Dendritic cell treated with granulocyte-macrophage colony-stimulating factor and Interleukin-4, amounts not matched to agents 40 ng/mL and 50 ng/mL, for 4 days (primary cell): ENCODE results near the gene ALLC.

ENCODE experiments used
- H3K27ac Mint-ChIP-seq: one replicate; pipeline ENCODE4 v1.8.0; 2022; ENCODE audit warnings: mild to moderate bottlenecking, mixed read lengths
- H3K27me3 Mint-ChIP-seq: one replicate; pipeline ENCODE4 v1.8.0; 2022; ENCODE audit warnings: mild to moderate bottlenecking, mixed read lengths
- H3K36me3 Mint-ChIP-seq: one replicate; pipeline ENCODE4 v1.8.0; 2022; ENCODE audit warnings: low read depth, mixed read lengths
- H3K4me1 Mint-ChIP-seq: one replicate; pipeline ENCODE4 v1.8.0; 2022; ENCODE audit warnings: low read depth, mixed read lengths
- H3K4me3 Mint-ChIP-seq: one replicate; pipeline ENCODE4 v1.8.0; 2022; ENCODE audit warnings: mild to moderate bottlenecking, moderate library complexity, mixed read lengths
- H3K9me3 Mint-ChIP-seq: one replicate; pipeline ENCODE4 v1.8.0; 2022; ENCODE audit warnings: mixed read lengths
- intact Hi-C: fragments of 100-400 bp; cut with micrococcal nuclease; formaldehyde crosslinking; loops from one replicate; pipeline ENCODE4 v1.15.0; 2022

Gene ALLC

DNA sequence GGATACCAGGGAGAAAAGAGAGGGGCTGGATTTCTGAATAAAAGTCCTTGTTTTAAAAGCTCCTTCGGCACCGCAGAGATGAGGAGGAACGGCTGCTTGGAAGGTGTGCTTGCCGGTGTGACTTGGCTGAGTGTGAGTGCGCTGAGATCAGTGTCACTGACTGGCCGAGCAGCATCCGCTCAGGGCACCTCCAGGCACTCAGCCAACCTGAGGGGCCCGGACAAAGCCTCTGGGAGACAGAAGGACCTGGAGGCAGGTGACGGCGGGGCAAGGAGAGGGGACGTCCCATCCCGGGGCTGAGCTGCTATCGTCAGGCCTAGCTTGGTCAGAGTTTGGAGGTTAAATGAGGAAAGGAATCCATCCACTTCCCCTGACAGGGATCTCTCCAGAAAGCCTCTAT lies 16.8 kb upstream of the ALLC start:
- H3K27ac Mint-ChIP-seq, result no peak overlapping the region

DNA sequence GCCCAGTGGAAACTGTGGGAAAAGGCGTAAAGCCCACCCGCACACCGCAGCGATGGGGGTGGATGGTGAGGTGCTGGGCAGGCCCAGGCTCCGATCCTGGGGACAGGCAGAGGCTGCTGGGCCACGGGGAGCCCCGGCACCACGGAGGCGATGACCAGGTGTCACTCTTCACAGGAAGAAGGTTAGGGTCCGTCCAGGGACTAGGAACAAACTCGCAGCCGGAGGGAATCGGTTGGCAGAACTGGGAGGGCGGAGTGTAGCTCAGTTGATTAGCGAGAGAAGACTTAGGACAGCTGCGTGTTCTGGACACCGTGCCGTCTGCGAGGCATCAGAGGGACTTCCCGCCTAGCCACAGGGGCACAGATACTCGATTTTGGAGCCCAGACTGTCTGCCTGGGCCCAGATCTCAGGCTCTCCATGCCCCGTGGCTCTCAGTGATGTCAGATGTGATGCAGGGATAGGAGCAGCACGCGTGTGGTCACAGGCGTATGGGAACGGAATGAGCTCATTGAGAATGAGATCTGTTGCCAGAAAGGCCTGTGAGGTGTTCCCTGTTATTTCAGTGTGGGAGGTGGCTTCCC lies 16.1 kb upstream of the ALLC start:
- Mint-ChIP-seq H3K27me3 (no peaks in the 10 kb centered on the region), H3K27ac (no peak overlapping the region), H3K4me1 (no peaks in the 10 kb centered on the region), H3K4me3 (no peak overlapping the region), H3K36me3 (no peaks in the 10 kb centered on the region), H3K9me3 (no peaks in the 10 kb centered on the region)
- intact Hi-C loops, result no loop called here

More for the DNA sequence above, 16.8 kb upstream of the ALLC start:
- no peaks in the 10 kb centered on the region for H3K36me3 Mint-ChIP-seq
- H3K4me3 Mint-ChIP-seq, result no peak overlapping the region
- H3K9me3 Mint-ChIP-seq, result no peaks in the 10 kb centered on the region
- H3K4me1 Mint-ChIP-seq, result no peaks in the 10 kb centered on the region
- intact Hi-C loops, result no loop called here
- H3K27me3 Mint-ChIP-seq, result no peaks in the 10 kb centered on the region

DNA sequence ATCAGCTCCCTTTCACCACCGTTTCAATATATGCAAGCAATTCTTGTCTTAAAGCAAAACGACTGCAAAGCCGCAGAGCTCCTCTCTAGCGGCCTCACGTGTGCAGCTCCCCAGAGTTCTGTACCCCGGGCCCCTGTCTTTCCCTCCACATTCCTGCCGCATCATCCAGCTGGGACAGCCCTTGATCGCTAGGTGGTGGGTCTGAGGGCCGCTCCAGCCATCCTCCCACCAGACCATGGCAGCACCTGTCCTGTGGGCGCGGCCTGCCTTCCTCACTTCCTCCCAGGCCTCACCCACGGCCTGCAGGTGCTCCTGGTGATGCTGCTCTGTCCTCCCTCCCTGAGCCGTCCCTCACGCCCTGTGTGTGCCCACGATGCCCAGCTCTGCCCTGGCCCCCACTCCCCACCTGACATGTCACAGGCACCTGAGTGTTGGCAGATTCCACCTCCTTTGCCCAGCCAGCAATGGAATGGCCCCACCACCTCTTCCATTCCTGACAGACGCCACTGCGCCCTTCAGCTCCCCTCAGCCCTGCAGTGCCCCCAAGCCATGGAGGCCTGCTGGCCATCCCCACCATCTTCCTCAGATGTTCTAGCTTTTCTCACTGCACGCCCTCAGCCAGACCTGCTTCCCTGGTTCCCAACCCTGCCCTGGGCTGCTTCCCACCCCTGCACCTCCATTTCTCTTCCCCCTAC lies 15.3 kb upstream of the ALLC start:
- Mint-ChIP-seq H3K27me3 (no peaks in the 10 kb centered on the region), H3K36me3 (no peaks in the 10 kb centered on the region), H3K27ac (no peak overlapping the region), H3K9me3 (no peaks in the 10 kb centered on the region), H3K4me1 (no peaks in the 10 kb centered on the region), H3K4me3 (no peak overlapping the region)
- intact Hi-C loops, result no loop called here

- H3K4me1 Mint-ChIP-seq, result no peaks in the 10 kb centered on the region
- H3K27me3 Mint-ChIP-seq, result no peaks in the 10 kb centered on the region
- intact Hi-C loops, result no loop called here
- no peaks in the 10 kb centered on the region for H3K36me3 Mint-ChIP-seq
- no peak overlapping the region for H3K4me3 Mint-ChIP-seq
- no peak overlapping the region for H3K27ac Mint-ChIP-seq
- no peaks in the 10 kb centered on the region for H3K9me3 Mint-ChIP-seq
These were observed 14.4 kb upstream of the ALLC start for GRCh38 chr2:3643371-3644245.

GRCh38 chr2:3644246-3644525 lies 13.8 kb upstream of the ALLC start:
- intact Hi-C loops, result no loop called here
- Mint-ChIP-seq H3K27ac (no peak overlapping the region), H3K27me3 (no peaks in the 10 kb centered on the region), H3K36me3 (no peaks in the 10 kb centered on the region), H3K4me1 (no peaks in the 10 kb centered on the region), H3K9me3 (no peaks in the 10 kb centered on the region), H3K4me3 (no peak overlapping the region)

DNA sequence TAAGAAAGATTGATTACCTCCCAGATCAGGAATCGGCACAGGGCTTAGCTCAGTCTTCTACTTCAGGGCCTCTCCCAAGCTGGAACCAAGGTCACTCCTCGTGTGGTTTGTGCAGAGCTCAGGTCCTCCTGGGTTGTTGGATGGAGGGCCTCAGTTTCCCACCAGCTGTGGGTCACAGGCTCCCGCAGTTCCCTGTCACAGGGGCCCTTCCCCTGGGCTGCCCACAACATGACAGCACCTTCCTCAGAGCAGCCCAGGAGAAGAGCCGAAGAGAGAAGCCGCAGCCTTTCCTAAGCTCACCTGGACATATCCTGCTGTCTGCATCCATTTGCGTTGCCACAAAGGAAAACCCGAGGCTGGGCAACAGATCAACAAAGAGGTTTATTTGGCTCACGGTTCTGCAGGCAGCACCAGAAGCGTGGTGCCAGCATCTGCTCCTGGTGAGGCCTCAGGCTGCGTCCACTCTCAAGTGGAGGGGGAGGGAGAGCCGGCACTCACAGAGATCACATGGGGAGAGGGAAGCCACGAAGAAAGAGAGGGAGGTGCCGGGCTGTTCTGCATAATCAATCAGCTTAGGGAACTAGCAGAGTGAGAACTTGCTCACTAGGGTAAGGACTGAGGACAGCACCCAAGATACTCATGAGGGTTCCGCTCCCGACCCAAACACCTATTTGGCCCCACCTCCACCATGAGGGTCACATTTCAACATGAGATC lies 13.0 kb upstream of the ALLC start:
- Mint-ChIP-seq H3K4me1 (no peaks in the 10 kb centered on the region), H3K4me3 (no peak overlapping the region), H3K9me3 (no peaks in the 10 kb centered on the region), H3K27ac (no peak overlapping the region), H3K27me3 (peaks cover 4% of the 10 kb centered on the region), H3K36me3 (no peaks in the 10 kb centered on the region)
- intact Hi-C loops, result no loop called here

DNA sequence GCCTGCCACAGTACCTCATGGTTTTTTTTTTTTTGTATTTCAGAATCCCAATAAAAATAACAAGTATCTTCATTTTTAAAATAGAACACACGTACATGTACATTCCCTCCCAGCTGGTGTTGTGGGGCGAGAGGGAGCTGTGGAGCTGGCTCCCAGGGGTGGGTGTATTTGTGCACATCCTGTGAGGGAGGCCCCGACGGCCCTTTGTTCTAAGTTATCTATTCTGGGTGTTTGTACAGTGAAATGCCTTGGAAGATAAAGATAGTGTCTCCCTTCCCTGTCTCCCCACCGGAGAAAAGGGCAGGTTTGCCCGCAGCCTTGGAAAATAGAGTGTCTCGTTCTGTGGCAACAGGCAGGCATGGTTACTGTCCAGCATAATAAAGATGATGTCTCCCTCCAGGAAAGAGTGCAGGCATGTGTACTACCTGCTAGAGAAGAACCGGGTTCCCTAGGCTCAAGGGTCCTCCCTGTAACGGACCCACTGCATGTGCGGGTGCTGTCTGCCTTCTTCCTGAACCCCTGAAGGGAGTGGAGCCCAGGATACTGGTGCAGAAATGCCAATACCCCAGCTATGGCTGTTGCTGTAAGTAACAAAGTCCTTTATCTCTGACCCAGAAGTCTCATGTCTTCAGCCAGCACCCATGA lies 12.1 kb upstream of the ALLC start:
- no peak overlapping the region for H3K27ac Mint-ChIP-seq
- H3K36me3 Mint-ChIP-seq, result no peaks in the 10 kb centered on the region
- no peaks in the 10 kb centered on the region for H3K9me3 Mint-ChIP-seq
- H3K27me3 Mint-ChIP-seq, result peaks cover 10% of the 10 kb centered on the region
- intact Hi-C loops, result no loop called here
- no peak overlapping the region for H3K4me3 Mint-ChIP-seq
- peaks cover 3% of the 10 kb centered on the region for H3K4me1 Mint-ChIP-seq

GRCh38 chr2:3646446-3646845 lies 11.6 kb upstream of the ALLC start:
- H3K9me3 Mint-ChIP-seq, result no peaks in the 10 kb centered on the region
- intact Hi-C loops, result no loop called here
- H3K4me3 Mint-ChIP-seq, result no peak overlapping the region
- H3K36me3 Mint-ChIP-seq, result no peaks in the 10 kb centered on the region
- H3K27me3 Mint-ChIP-seq, result peaks cover 15% of the 10 kb centered on the region
- peaks cover 8% of the 10 kb centered on the region for H3K4me1 Mint-ChIP-seq
- no peak overlapping the region for H3K27ac Mint-ChIP-seq

- no peak overlapping the region for H3K4me3 Mint-ChIP-seq
- H3K27ac Mint-ChIP-seq, result no peak overlapping the region
- peaks cover 23% of the 10 kb centered on the region for H3K27me3 Mint-ChIP-seq
- intact Hi-C loops, result no loop called here
- H3K4me1 Mint-ChIP-seq, result peaks cover 16% of the 10 kb centered on the region
- H3K36me3 Mint-ChIP-seq, result no peaks in the 10 kb centered on the region
- no peaks in the 10 kb centered on the region for H3K9me3 Mint-ChIP-seq
These were observed 10.8 kb upstream of the ALLC start for GRCh38 chr2:3647246-3647645.

DNA sequence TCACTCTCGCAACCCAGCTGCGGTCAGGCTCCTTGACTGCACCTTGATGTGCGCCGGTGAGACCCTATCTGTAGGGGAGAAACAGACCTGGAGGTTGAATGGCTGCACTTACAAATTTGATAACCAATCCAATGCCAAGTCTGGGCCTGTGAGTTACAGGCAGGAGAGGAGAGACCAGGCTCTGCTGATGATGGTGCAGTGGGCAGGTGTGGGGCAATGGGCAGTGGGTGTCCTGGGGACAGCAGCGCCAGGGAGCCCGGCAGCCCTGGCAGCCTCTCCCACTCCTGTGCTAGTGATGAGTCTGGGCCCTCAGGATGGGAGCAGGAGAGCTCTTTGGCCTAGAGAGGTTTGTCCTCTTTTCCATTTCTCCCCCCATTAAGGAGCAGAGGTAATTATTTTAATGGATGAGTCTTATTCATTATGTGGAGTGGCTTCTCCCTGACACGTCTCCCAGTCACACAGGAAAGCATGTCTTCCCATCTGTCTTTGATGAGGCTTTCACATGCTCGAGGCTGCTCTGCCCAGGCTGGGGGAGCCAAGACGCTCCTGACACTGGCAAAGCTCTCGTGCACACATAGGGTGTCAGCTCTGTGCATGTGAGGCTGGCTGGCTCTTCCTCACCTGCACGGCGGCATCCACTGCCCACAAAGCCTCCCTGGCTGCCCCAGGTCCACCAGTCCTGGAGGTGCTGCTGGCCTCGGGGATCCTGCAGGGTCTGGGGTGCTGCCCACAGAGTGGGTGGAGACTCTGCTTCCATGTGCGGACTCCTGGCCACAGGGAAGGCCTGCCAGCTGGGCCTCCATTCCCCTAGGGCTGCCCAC lies 10.0 kb upstream of the ALLC start:
- Mint-ChIP-seq H3K4me3 (no peak overlapping the region), H3K4me1 (peaks cover 17% of the 10 kb centered on the region), H3K9me3 (no peaks in the 10 kb centered on the region), H3K27me3 (peaks cover 30% of the 10 kb centered on the region), H3K27ac (no peak overlapping the region), H3K36me3 (no peaks in the 10 kb centered on the region)
- intact Hi-C loops, result no loop called here

- Mint-ChIP-seq H3K27ac (no peak overlapping the region), H3K27me3 (peaks cover 36% of the 10 kb centered on the region), H3K9me3 (no peaks in the 10 kb centered on the region), H3K36me3 (no peaks in the 10 kb centered on the region), H3K4me3 (no peak overlapping the region), H3K4me1 (peaks cover 17% of the 10 kb centered on the region)
- intact Hi-C loops, result no loop called here
These were observed 9.3 kb upstream of the ALLC start for GRCh38 chr2:3648652-3649177.

GRCh38 chr2:3649581-3649980 lies 8.4 kb upstream of the ALLC start:
- Mint-ChIP-seq H3K9me3 (no peaks in the 10 kb centered on the region), H3K36me3 (no peaks in the 10 kb centered on the region), H3K4me1 (peaks cover 17% of the 10 kb centered on the region), H3K4me3 (no peak overlapping the region), H3K27me3 (peaks cover 40% of the 10 kb centered on the region), H3K27ac (no peak overlapping the region)
- intact Hi-C loops, result no loop called here
